ENCODE measurements around the gene FBXO5. TPM values are rescaled to one million over a fixed set of nuclear protein-coding genes. Genes with fewer than 3 reads are reported as not detected.

FBXO5 gene
- total RNA-seq, result 19.5 and 30.3 TPM in 2 replicates

GRCh38 chr6:152982904-152983636 is at the start of gene FBXO5:
TSS of gene FBXO5 (minus strand) at chr6:152983041. CDS start at chr6:152982959, 82 bp downstream.

GRCh38 chr6:153002613-153003365 is 19.9 kb upstream of the FBXO5 start, which contains the start of gene MTRF1L:
TSS of gene MTRF1L (minus strand) at chr6:153002709. CDS start at chr6:153002685, 24 bp downstream.

Small RNA genes within 50 kb of the gene (small RNA-seq; reads per million reads assigned to genes)
- not detected for gene AL080276.1

Other genes with a start within 250 kb of the FBXO5 start
- gene VIP, start 232.2 kb downstream of the FBXO5 start, total RNA-seq, result not detected in 2 replicates
- gene MTRF1L, start 19.7 kb upstream of the FBXO5 start, total RNA-seq, result 19.8 and 24.8 TPM in 2 replicates
- 26.1 and 28.9 TPM in 2 replicates for gene RGS17, start 148.2 kb upstream of the FBXO5 start, total RNA-seq